ENCODE data around the gene GAPDHS. TPM values are rescaled to one million over a fixed set of nuclear protein-coding genes. Genes with fewer than 3 reads are reported as not detected.

Gene GAPDHS
- not detected in 2 replicates for total RNA-seq

GRCh38 chr19:35533201-35533821 is at the start of gene GAPDHS:
TSS of gene GAPDHS (plus strand) at chr19:35533456. CDS start at chr19:35533528, 72 bp downstream.

GRCh38 chr19:35490364-35490763 is 42.9 kb upstream of the GAPDHS start, which contains the start of gene KRTDAP:
TSS of gene KRTDAP (minus strand) at chr19:35490464. CDS start at chr19:35490442, 22 bp downstream.

GRCh38 chr19:35513628-35514281 is 19.5 kb upstream of the GAPDHS start, which contains the start of gene DMKN:
TSS of gene DMKN (minus strand) at chr19:35513649. CDS start at chr19:35513475, 174 bp downstream.

GRCh38 chr19:35528218-35529038 is 4.8 kb upstream of the GAPDHS start, which contains the start of gene SBSN:
TSS of gene SBSN (minus strand) at chr19:35528311. CDS start at chr19:35528281, 30 bp downstream.

GRCh38 chr19:35545001-35545854 is 12.0 kb downstream of the GAPDHS start, which contains the start of gene TMEM147:
TSS of gene TMEM147 (plus strand) at chr19:35545626. CDS start at chr19:35545740, 114 bp downstream.

GRCh38 chr19:35563207-35563829 is 30.1 kb downstream of the GAPDHS start, which contains the start of gene ATP4A:
TSS of gene ATP4A (minus strand) at chr19:35563658. CDS start at chr19:35563629, 29 bp downstream.

GRCh38 chr19:35585848-35586247 is 52.6 kb downstream of the GAPDHS start, which contains the start of gene PMIS2:
TSS of gene PMIS2 (plus strand) at chr19:35586173. CDS start at chr19:35586260, 87 bp downstream.

Other genes starting within 250 kb of the GAPDHS start
- gene MAG, start 241.3 kb upstream of the GAPDHS start, total RNA-seq, result not detected in 2 replicates
- not detected in 2 replicates for gene CD22, start 204.3 kb upstream of the GAPDHS start, total RNA-seq
- not detected in 2 replicates for gene FFAR1, start 185.6 kb upstream of the GAPDHS start, total RNA-seq
- gene FFAR3, start 175.0 kb upstream of the GAPDHS start, total RNA-seq, result not detected in 2 replicates
- gene GPR42, start 162.4 kb upstream of the GAPDHS start, total RNA-seq, result not detected in 2 replicates
- gene FFAR2, start 85.2 kb upstream of the GAPDHS start, total RNA-seq, result not detected in 2 replicates
- not detected in 2 replicates for gene KRTDAP, start 43.0 kb upstream of the GAPDHS start, total RNA-seq
- gene DMKN, start 19.8 kb upstream of the GAPDHS start, total RNA-seq, result not detected in 2 replicates
- 0.09 TPM in 1 of 2 replicates, not detected in the other for gene SBSN, start 5.1 kb upstream of the GAPDHS start, total RNA-seq
- 72.9 and 73.4 TPM in 2 replicates for gene TMEM147, start 12.2 kb downstream of the GAPDHS start, total RNA-seq
- not detected in 2 replicates for gene ATP4A, start 30.2 kb downstream of the GAPDHS start, total RNA-seq
- gene PMIS2, start 52.7 kb downstream of the GAPDHS start, total RNA-seq, result not detected in 2 replicates
- gene HAUS5, start 79.3 kb downstream of the GAPDHS start, total RNA-seq, result 6.5 and 6.7 TPM in 2 replicates
- 35.3 and 36.1 TPM in 2 replicates for gene RBM42, start 95.6 kb downstream of the GAPDHS start, total RNA-seq
- 0.09 and 0.18 TPM in 2 replicates for gene ETV2, start 108.3 kb downstream of the GAPDHS start, total RNA-seq
- 365 and 476 TPM in 2 replicates for gene COX6B1, start 114.9 kb downstream of the GAPDHS start, total RNA-seq
- gene UPK1A, start 133.1 kb downstream of the GAPDHS start, total RNA-seq, result not detected in 2 replicates
- not detected in 2 replicates for gene ZBTB32, start 171.1 kb downstream of the GAPDHS start, total RNA-seq
- 6.2 and 8.8 TPM in 2 replicates for gene KMT2B, start 184.5 kb downstream of the GAPDHS start, total RNA-seq
- gene IGFLR1, start 209.0 kb downstream of the GAPDHS start, total RNA-seq, result 0.09 and 1.3 TPM in 2 replicates
- gene U2AF1L4, start 212.0 kb downstream of the GAPDHS start, total RNA-seq, result 2.9 and 4.8 TPM in 2 replicates
- gene PSENEN, start 212.2 kb downstream of the GAPDHS start, total RNA-seq, result 10.3 and 18.1 TPM in 2 replicates
- 4.0 and 9.5 TPM in 2 replicates for gene LIN37, start 215.1 kb downstream of the GAPDHS start, total RNA-seq
- gene HSPB6, start 223.6 kb downstream of the GAPDHS start, total RNA-seq, result 0.09 and 2.8 TPM in 2 replicates
- gene PROSER3, start 224.7 kb downstream of the GAPDHS start, total RNA-seq, result 2.2 and 2.3 TPM in 2 replicates
- 1.3 and 1.4 TPM in 2 replicates for gene ARHGAP33, start 242.1 kb downstream of the GAPDHS start, total RNA-seq

All from endothelial cell of coronary artery (primary cell).